ENCODE measurements around the gene MICAL3. TPM values are rescaled to one million over a fixed set of nuclear protein-coding genes. Genes with fewer than 3 reads are reported as not detected.

The MICAL3 gene
- total RNA-seq, 1 donor from 2014 or later = 23.4 TPM

DNA sequence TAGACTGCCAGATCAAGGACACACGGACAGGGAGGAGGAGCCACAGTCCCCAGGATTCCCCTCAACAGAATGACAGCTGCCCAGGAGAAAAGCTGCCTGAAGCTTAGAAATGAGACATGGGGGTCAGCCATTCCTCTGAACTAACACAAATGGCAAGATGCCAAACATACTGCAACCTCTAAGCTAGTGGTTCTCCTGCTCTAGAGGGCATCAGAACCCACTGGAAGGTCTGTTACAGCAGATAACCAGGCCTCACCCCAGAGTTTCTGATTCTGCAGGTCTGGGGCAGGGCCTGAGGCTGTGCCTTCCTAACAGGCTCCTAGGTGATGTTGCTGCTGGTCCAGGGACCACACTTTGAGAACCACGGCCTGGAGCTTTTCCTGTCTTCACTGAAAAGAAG lies 221.5 kb downstream of the MICAL3 start:
- peak; percentile 15 for DNase-seq (ENCODE audit: low read depth)

DNA sequence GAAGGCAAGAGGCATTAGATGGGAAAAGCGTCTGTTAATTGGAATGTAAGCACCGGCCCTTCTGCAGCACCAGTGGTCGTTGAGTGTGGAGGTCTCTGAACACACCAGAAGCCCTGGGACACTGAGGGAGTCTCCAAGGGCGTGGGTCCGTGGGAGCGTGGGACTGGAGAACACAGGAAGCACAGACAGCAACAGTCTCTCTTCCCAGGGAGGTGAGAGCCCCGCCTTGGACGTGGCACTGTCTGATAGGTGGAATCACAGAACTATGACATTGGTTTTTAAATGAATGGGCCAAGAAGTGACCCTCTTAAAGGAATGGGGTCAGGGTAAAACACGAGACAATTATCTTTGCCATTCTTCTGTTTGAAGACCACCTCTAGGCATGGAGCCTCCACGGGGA lies 221.9 kb downstream of the MICAL3 start:
- DNase-seq (ENCODE audit: low read depth) = no peak

DNA sequence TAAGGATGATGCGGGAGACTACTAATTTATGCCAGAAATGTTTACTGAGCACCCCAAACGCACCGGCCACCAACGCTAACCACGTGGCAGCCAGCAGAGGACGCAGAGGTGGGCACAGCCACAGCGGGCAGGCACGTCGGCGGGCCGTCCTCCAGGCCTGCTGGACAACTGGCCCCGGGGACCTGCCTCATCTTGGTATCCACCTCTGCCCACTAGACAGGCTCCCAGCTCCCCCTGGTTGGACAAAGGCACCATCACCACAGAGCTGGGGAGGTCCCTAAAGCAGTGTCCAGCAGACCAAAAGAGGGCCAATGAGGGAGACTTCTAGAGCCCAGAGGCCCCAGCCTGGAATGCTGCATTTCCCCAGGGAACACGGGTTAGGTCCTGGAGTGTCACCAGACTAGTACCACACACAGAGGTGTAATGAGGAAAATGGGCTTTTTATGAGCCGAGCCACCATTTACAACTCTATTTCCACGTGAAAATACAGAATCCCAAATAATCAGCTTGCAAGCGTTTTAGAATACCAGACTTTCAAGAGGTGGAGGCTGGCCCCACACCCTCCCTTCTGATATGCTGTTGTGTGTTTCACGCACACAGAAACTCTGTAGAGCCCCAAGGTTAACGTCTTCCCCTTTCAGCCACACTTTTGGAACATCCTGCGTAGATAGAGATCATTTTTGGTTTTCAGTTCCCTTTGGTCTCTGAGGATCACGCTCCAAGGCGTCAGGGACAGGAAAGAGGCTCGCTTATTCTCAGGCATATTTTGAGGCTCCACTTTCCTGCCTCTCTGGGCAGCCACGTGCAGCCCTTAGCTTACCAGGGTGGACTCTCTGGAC lies 226.4 kb downstream of the MICAL3 start:
- no peak for DNase-seq (ENCODE audit: low read depth)

DNA sequence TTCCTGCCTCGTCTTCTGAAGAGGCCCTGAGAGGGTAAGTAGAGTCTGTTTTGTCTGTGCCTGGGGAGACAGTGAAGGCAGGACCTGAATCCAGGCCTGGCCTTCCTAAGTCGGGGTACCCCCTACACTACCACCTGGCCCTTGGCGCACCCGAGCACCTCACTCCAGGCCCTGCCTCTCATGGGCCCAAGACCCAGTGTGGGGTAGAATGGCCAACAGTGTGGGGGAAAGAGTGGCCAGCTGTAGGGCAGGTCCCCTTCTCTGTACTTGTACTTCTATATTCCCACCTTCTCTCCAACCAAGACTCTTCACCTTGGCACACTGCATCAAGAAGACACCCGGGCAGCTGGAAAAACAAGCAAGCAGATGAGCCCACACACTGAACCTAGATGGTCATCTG lies 227.7 kb downstream of the MICAL3 start:
- no peak for DNase-seq (ENCODE audit: low read depth)

DNA sequence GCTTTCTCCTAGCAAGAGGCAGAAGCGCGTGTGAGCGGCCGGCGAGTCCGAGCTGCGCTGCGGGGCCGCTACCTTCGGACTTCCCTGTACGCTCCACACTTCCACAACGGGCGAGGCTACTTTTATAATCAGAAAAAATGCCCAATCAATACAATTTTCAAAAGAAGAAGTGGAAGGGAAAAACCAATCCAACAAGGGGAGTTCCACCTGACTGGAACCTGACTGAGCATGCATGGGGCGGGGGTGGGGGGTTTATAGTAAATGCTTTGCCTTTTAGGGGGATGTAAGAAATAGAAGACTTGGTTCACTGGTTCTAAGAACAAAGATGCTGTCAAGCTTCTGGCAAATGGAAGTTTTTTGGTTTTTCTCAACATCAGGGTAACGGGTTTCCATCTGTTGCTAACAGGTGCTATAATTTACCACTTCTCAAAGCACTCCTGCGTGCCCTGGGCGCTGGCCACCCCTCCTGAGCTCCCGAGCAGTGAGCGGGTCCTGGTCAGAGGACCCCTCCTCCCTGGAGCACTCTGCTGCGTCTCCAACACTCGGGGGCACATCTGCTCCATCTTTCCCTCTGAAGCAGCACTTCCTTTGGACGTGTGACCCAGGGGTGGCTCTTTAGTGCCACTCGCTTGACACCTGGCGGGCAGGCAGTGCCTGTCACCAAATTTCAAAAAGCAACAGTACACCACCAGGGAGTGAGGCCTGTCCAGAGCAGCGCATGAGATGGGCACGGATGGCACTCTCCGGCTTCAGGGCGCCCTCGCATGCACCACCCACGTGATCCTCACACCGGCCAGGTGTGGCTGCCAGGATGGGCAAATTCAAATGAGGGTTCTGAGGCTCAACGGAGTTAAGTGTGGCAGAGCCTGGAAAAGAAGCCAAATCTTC lies 228.5 kb downstream of the MICAL3 start:
- no peak for DNase-seq (ENCODE audit: low read depth)

DNA sequence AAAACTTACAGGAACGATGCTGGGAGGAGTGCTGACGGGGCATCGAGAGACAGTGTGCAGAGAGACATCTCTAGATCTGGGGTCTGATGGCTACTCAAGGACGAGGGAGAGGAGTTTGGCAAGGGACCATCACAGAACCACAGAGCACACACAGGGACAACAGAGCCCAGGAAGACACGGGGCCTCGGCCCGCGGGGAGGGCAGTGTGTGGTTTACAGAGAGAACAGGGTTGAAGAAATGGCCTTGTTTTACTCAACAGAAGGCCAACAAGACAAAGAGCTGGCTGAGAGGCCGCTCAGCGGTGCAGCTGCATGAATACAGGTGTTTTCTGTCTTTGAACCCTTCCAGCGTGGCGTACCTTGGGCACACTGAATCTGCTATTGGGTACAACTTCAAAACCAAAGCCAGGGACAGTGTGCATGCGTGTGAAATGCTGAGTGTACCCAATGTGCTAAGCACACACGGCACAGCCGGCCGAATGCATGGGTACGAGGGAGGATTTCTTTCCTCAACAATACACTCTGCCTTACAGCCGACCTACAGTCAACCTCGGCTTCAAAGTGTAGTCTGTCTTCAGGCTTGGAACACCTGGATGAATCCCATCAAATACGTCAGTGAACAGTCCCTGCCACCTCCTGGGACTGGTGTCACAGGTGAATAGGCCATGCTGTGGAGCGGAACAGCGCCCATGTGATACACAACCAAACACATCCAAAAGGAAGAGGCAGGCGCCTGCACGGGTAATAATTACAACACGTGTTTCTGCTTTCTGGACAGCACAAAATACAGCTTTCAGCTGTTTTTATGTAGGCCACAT lies 229.4 kb downstream of the MICAL3 start:
- no peak for DNase-seq (ENCODE audit: low read depth)

DNA sequence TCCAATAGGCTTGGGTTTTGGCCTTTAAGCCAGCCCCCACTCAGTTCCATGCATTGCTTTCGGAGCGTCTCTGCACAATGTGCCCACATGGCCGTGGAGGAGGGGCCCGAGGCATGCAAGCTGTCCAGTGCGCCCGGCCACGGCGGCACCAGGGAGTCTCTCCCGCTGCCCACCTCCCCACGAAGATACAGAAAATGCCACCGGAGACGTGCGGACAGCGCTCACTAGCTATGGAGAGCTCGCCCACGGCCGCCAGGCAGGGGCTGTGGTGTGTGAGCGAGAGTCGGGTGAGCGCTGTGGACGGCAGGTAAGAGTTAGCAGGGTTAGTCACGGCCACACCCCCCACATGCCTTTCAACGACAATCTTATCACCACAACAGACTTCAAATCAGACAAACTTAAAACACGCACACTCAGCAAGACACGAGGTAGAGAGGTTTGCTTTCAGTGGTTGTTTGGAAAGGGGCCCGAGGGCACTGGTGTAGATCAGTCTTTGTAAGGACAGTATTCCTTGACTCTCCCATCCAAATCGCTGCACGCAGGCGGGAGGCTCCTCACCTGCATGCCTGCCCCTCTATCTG lies 231.4 kb downstream of the MICAL3 start:
- no peak for DNase-seq (ENCODE audit: low read depth)

DNA sequence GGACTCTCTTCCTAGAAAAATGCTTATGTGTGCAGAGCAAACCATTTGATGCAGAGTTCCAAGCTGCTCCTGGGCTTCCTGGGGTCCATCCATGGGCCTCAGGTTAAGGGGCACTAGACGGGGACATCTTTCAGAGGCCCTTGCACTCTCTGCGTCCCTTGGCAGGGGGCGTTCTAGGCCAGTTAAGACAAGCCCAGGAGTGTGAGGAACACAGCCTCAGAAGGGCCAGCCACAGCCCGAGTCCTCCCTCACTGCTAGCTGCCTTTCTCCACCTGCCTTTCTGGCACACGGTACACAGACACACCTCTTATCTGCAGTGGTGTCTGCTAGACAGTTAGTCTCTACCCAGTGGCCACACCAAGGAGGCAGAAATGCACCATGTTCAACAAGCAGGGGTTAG lies 232.1 kb downstream of the MICAL3 start:
- no peak for DNase-seq (ENCODE audit: low read depth)

DNA sequence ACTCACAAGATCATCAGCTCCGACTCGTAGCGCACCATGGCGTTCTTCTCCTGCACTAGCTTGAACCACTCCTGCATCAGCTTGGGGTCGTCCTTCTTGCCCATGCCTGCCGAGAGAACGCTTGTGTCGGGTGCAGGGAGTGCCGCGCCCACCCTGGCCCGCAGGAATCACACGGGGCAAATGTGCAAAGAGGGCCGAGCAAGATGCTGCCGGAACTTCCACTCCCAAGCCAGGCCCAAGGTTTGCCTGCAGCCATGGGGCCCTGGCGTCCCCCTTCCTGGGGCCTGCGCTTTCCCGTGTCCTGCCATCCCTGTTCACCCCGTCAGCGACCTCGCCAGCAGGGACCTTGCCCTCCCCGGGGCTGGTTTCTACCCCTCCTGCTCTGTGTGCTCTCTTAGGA lies 233.2 kb downstream of the MICAL3 start:
- no peak for DNase-seq (ENCODE audit: low read depth)

DNA sequence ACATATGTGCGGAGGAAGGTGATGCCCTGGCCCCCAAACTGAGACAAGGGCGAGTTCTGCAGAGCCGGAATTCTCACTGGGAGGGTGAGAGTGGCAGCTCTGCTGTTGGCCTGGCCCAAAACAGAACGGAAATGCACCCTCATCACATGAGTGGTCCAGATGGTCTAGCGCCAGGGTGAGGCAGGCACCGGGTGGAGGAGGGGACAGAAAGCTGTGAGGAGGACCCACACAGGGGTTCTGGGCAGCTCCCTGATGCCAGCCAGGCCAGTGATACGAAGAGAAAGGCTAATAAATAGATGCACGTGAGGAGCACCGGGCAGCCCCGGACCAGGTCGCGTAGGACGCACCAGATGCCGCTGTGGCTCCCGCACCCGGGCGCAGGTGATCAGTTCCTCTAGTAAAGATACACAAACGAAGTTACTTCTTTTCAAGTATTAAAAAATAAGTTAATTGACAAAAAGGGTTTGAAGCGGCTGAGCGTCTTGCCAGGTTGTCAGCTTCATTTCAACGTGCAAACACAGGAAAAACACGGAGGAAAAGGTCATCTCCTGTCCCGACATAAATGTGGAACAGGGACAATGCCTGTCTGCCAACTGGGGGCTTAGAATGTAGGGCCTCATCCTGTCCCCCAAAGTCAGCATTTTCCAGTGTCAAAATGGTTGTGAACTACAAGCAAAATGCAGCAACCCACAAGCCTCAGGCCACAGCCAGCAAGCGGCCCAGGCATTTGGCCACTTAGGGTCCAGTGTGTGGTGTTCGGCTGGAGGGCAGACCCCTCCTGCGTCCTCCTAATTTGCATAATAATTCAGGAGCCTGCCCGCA lies 234.8 kb downstream of the MICAL3 start:
- no peak for DNase-seq (ENCODE audit: low read depth)

DNA sequence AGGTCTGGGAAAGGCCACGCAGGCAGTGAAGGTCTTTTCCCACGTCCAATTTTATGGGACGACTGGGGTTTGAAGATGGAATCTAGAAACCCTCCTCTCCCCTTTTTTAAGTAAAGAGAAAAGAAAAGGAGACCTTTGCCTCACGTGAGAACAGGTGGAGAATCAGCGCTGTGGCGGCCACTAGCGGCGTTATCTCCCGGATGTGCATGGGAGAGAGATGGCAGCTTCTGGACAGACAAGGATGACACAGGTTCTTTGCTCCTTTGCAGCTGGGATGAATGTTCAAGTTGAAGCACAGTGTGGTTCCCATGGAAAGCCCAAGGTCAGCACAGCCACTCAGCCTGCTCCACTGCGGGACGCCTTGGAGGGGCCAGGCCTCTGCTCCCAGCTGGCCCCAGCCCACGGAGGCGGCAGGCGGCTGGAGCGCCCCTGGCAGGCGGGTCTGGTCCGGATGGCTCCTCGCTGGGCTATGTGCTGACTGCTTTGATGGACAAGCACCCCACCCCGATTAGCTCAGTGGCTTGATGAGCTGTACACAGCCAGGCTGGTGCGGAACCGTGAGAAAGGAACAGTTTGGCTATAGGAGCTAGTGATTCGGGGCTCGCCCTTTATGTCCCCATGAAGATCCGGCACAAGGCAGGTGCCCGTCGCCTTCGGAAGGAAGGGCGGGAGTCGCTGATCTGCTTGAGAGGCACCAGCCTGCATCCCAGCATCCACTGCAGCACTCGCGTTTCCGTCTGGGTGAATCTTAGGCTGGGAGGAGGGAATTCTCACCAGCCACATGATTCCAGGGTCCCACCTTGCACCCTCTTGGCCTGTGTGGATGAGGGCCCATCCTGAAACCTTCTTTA lies 235.6 kb downstream of the MICAL3 start:
- no peak for DNase-seq (ENCODE audit: low read depth)

DNA sequence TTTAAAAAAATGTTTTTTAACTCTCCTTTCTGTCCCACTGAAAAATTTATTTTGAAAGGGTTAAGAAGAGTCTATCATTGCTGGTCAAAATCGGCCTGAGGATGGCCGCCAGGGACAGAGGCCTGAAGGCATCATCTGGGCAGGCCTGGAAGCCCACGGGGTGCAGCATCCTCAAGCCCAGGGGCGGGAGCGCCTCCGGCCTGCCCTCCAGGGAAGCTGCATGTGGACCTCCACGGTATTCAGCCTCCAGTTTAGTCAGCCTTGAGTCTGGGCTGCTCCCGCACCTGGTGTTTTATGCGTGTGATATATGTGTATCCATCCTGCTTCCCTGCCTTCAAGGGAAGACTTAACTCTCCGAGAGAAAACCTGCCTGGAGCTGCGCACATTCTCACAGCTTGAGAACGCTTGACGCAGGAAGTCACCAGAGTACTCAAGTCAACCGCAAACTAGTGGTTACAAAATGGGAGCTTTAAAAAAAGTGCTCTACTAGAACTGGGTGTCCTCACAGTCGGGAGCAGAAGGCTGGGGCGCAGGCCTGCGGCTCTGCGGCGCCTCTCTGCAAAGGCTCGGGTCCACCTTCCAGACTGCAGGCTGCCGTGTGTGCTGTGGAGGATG lies 236.5 kb downstream of the MICAL3 start:
- no peak for DNase-seq (ENCODE audit: low read depth)

DNA sequence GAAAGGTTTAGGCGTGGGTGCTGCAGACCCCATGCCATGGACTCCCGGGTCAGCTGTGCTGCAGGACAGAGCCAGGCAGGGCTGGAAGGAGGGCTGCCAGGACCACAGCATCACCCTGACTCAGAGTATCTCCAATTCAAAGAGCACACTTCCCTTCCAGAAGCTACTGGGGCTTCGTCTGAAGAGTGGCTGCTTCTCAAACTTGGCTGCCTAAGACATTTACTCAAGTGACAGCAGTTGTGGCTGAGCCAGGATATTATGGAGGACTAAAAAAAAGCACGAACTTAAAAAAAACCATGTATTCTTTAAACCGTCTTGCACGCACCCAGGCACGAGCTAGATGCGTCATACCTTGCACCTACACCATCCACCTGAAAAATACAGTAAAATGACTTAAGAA lies 237.1 kb downstream of the MICAL3 start:
- no peak for DNase-seq (ENCODE audit: low read depth)

DNA sequence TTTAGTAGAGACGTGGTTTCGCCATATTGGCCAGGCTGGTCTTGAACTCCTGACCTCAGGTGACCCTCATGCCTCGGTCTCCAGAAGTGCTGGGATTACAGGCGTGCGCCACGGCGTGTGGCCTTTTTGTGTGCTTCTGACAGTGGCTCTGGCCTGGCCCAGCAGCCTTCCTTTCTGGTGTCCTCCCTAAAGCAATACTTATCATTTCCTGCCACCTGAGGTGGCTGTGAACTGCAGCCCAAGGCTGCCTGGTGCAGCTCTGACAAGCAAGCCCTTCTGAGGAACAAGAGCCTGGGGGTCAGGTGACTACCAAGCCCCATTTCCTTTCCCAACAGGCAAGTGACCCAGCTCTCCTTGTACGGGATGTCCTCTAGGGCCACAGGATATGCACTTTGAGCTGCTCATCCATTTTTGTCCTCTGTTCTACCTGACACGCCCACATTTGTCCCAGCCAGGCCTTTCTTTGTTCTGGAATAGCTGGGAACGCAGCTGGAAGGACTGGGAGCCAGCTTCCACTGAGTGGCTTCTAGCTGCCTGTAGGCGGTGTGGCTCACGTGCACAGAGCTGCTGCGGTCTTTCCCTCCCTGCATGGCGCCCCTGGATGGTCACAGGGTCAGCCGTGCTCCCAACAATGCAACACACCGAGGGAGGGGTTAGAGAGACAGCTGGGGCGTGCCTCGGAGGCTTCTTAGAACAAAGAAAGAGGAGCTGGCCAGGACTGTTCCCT lies 237.8 kb downstream of the MICAL3 start:
- peak; percentile 97 for DNase-seq (ENCODE audit: low read depth)

DNA sequence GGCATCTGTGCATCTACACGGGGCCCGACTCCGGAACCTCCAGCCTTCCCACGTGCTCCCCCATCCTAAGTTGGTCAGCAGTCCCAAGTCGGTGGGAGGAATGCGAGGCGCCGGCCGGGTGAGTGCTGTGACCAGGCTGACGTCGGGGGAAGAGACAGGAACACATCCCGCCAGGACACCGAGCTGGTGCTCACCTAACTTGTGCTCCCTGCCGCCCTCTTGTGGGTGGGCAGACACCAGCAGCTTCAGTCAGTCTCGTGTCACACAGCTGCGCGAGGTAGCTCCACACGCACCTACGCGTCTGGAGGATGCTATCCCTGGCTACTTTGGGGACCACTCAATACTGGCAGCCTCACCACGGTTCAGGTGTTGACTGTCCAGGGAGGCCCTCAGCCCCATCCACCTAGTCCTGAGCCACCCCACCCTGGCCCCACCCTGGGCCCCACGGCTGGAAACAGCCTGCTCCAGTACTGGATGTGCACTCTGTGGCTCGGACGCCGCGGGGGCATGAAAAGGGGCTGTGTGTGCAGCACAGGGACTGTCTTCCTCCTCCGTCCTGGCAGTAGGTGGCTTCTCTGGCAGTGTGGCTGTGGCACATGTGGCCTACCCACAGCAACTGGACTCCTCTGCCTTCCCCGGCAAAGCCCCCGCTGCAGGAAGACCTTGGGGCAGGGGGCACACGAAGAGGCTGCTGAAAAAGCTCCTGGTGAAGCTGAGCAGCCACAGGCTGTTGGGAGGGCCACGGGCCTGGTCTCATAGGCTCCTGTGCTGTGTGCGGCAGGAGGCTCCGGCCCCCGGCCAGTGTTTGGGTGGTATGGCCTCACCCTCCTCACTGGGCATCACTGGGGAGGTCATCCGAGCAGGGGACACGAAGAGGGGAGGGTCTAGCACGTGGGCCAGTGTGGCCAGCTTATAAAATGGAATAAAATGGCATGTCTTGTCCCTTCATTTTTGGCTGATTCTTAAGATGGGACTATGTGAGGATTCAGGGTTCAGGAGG lies 238.9 kb downstream of the MICAL3 start:
- no peak for DNase-seq (ENCODE audit: low read depth)

DNA sequence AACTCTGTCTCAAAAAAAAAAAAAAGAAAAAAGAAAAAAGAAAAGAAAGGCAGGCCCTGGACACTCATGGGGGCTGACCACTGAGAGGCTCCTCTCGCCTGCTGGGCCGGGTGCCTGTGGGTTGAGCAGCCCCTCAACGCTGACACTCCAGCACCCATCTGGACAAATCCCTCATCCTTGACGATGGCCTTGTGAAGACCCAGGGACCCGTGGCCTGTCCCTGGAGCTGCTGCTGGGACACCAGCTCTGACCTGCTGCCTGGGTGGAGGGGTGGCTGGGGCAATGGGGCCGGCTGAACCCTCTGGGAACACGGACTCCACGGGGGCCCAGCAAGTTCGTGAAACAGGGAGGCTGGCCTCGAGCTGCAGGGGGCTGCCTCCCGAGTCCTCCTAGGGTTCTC lies 239.6 kb downstream of the MICAL3 start:
- DNase-seq (ENCODE audit: low read depth) = no peak
